ENCODE data around the gene PIGB. TPM values are rescaled to one million over a fixed set of nuclear protein-coding genes. Genes with fewer than 3 reads are reported as not detected.

The PIGB gene
- 12.2 and 18.8 TPM in 2 replicates for total RNA-seq

DNA sequence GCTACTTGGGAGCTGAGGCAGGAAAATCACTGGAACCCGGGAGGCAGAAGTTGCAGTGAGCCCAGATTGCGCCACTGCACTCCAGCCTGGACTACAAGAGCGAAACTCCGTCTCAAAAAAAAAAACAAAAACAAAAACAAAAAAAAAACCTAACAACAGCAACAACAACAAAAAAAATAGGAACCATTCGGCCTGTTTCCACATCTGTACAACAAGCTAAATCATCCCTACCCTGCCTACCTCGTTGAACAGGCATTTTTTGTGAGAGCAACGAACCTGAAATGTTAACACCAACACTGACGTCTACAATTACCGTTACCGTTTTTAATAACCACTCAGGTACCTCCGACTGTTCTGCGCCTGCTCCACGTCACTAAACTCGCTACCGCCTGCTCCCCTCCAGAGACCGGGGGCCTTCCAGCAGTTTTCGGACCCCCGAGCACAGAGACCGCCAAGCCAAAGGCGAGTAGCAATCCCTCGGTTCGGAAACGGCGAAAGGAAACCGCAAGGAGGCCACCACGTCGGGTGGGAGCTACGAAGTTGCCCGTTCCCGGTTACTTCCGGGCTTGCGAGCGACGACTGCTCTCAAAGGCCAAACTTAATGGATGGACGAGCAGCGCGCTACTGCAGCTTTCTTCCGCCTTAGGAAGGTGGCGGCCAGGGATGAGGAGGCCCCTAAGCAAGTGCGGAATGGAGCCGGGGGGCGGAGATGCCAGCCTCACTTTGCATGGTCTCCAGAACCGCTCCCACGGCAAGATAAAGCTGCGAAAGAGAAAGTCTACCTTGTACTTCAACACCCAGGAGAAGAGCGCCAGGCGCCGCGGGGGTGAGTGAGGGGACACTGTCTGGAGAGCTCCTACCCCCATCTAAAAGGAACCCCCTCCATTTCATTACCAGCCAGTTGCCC, at the start of gene PIGB, which contains the start of gene PIGBOS1:
Gene PIGB, plus strand, starts transcription at position 635 of the 907 bp plus-strand sequence. Its CDS starts 29 bp downstream, at position 664.
Gene PIGBOS1, minus strand, starts transcription at position 536 of the 907 bp plus-strand sequence. CDS start 1,331 bp downstream, outside the sequence.

DNA sequence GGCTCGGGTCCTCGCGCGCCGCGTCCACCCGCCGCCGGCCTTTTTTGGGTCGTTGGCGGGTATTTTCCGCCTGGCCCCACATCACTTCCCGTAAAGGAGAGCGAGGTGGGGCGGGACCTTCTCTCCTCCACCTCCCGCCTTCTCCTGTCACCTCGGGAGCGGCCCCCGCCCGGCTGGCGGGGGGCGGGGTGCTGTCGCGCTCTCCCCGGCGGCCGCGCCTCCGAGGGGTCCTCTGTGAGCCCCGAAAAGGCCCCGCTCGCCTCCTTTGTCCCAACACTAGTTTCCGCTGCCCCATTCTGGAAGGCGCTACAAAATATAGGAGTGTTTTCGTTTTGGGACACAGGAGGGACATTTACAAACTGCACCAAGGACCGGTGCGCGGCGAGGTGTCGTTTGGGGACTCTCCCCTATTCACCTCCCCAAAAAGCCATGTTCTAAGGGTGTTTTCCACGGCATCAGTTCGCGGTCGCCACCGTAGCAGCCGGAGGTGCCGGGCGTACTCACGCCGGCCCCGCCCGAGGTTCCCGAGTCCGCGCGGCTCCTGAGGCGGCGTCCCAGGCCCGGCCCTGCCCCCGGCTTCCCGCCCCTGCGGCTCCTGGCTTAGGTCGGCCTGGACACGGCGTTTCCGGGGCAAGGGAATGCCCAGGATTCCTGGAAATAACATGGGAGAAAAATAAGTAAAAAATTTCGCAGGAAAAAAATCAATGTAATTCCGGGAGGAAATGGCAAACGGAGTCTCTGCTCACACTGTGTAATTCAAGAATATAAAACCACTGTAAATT, 29.1 kb upstream of the PIGB start, which contains the start of gene RAB27A:
Gene RAB27A, minus strand, starts transcription at position 68 of the 782 bp plus-strand sequence. CDS start 54,879 bp downstream, outside the sequence.

Other genes starting within 250 kb of the PIGB start
- gene RSL24D1, start 122.3 kb upstream of the PIGB start, total RNA-seq = 61.8 and 76.2 TPM in 2 replicates
- gene RAB27A, start 29.4 kb upstream of the PIGB start, total RNA-seq = 5.7 and 6.3 TPM in 2 replicates
- 6.8 and 8.6 TPM in 2 replicates for gene PIGBOS1, start 99 bp upstream of the PIGB start, total RNA-seq
- gene CCPG1, start 89.1 kb downstream of the PIGB start, total RNA-seq = 18.8 and 32.0 TPM in 2 replicates
- gene PIERCE2, start 89.3 kb downstream of the PIGB start, total RNA-seq = 0.79 and 2.2 TPM in 2 replicates
- 0.79 and 0.87 TPM in 2 replicates for gene DNAAF4, start 189.0 kb downstream of the PIGB start, total RNA-seq